GM12878 (cell line): ENCODE data around the gene IL36G. TPM values are rescaled to one million over a fixed set of nuclear protein-coding genes. Genes with fewer than 3 reads are reported as not detected.

Experiments used
- ATAC-seq: fragments of 200-7000 bp; cut with Tn5 transposase; 3 replicates; pipeline ENCODE4 v1.9.1; 2020; ENCODE audit warnings: mild to moderate bottlenecking, moderate library complexity
- BruUV-seq: library from RNA; stranded (reverse); fragments of 400-500 nt; replicated peaks from 2 replicates; lab custom pipeline; 2021; lab: Mats Ljungman, UMichigan
- CTCF ChIA-PET: fragments of 300-600 bp; sonication (Branson Sonifier 250); formaldehyde crosslinking; extraction: SDS; loops from one replicate; lab custom pipeline; 2021; ENCODE audit warnings: inconsistent platforms; lab: Yijun Ruan, JAX
- POLR2A ChIA-PET: fragments of 350-600 bp; formaldehyde crosslinking; extraction: SDS; loops from one replicate; lab custom pipeline; 2021; ENCODE audit warnings: inconsistent platforms; lab: Charles Lee
- RAD21 ChIA-PET: fragments of 300-600 bp; sonication (Branson Sonifier 250); formaldehyde crosslinking; loops from one replicate; lab custom pipeline; 2023; ENCODE audit warnings: antibody characterized with exemption; ENCODE audit not compliant: unreplicated experiment; lab: Charles Lee
- SMC1A ChIA-PET: fragments of 300-600 bp; sonication (Branson Sonifier 250); formaldehyde crosslinking; loops from one replicate; lab custom pipeline; 2023; ENCODE audit not compliant: unreplicated experiment, uncharacterized antibody; lab: Charles Lee
- DNase-seq: peaks from one replicate; pipeline ENCODE4 v3.0.0-alpha.2; 2011; ENCODE audit warnings: low read depth, low spot score
- FAIRE-seq: peaks from 3 replicates; lab custom pipeline; 2011; peaks lifted over from hg19 to GRCh38; lab: Jason Lieb, UNC
- H2AFZ ChIP-seq: 2 replicates; pipeline ENCODE4 v1.6.0; 2011; ENCODE audit warnings: low read depth, low read length, control low read depth; ENCODE audit not compliant: control insufficient read depth
- H3K27ac ChIP-seq: 2 replicates; pipeline ENCODE4 v1.5.1; 2011; ENCODE audit warnings: control low read depth; ENCODE audit not compliant: control insufficient read depth, insufficient read depth
- H3K27me3 ChIP-seq, 2 experiments: replicated peaks in 1 of 2; 2 replicates each; pipeline versions ENCODE4 v1.6.0 to v1.6.1; 2011; ENCODE audit warnings: low read length in 1 of 2; ENCODE audit not compliant: control insufficient read depth in 2 of 2, insufficient read depth in 2 of 2
- H3K36me3 ChIP-seq, 2 experiments: 2 replicates each; pipeline ENCODE4 v1.5.1; 2011; ENCODE audit warnings: low read length in 1 of 2; ENCODE audit not compliant: control insufficient read depth in 2 of 2, insufficient read depth in 2 of 2
- H3K4me1 ChIP-seq: 2 replicates; pipeline ENCODE4 v1.6.1; 2011; ENCODE audit warnings: mild to moderate bottlenecking, low read length, moderate library complexity, mixed read lengths; ENCODE audit not compliant: control insufficient read depth, insufficient read depth
- H3K4me2 ChIP-seq: 2 replicates; pipeline ENCODE4 v1.6.0; 2011; ENCODE audit warnings: control low read depth; ENCODE audit not compliant: control insufficient read depth, insufficient read depth
- H3K4me3 ChIP-seq: fragments of 200-600 bp; sonication (generic); 2 replicates; pipeline ENCODE4 v1.5.1; 2016
- H3K79me2 ChIP-seq: 2 replicates; pipeline ENCODE4 v1.6.0; 2011; ENCODE audit warnings: low read length; ENCODE audit not compliant: control insufficient read depth, insufficient read depth
- H3K9ac ChIP-seq: 2 replicates; pipeline ENCODE4 v1.8.0; 2011; ENCODE audit warnings: low read length, control low read depth, mixed read lengths; ENCODE audit not compliant: control insufficient read depth, insufficient read depth
- H3K9me3 ChIP-seq: replicated peaks from 3 replicates; pipeline ENCODE4 v1.5.1; 2011; ENCODE audit warnings: mild to moderate bottlenecking, low read length; ENCODE audit not compliant: control insufficient read depth, insufficient read depth
- H4K20me1 ChIP-seq: 2 replicates; pipeline ENCODE4 v1.6.0; 2011; ENCODE audit not compliant: control insufficient read depth, insufficient read depth
- HDAC2 ChIP-seq: fragments of 200-600 bp; sonication (generic); IDR thresholded peaks from 2 replicates; pipeline ENCODE4 v1.6.1; 2017
- KAT2A ChIP-seq: conservative IDR thresholded peaks from 2 replicates; pipeline ENCODE4 v1.6.1; 2011; ENCODE audit warnings: low read depth, low read length; ENCODE audit not compliant: control insufficient read depth
- MEF2A ChIP-seq: IDR thresholded peaks from 2 replicates; pipeline ENCODE4 v1.6.1; 2011; ENCODE audit warnings: low read depth, mild to moderate bottlenecking, low read length, moderate library complexity; ENCODE audit not compliant: insufficient read depth
- MTA2 ChIP-seq: fragments of 450-650 bp; IDR thresholded peaks from 2 replicates; pipeline ENCODE4 v1.6.1; 2016; ENCODE audit warnings: low read depth, mild to moderate bottlenecking, moderate library complexity
- NFYB ChIP-seq: IDR thresholded peaks from 2 replicates; pipeline ENCODE4 v1.6.1; 2011; ENCODE audit warnings: low read depth, mild to moderate bottlenecking, low read length, improper control_type of control experiment, moderate library complexity; ENCODE audit not compliant: insufficient read depth
- NKRF ChIP-seq: fragments of 450-650 bp; conservative IDR thresholded peaks from 2 replicates; pipeline ENCODE4 v1.6.1; 2017; ENCODE audit warnings: mild to moderate bottlenecking, moderate library complexity
- POLR2AphosphoS2 ChIP-seq: IDR thresholded peaks from 2 replicates; pipeline ENCODE4 v1.6.1; 2011; ENCODE audit warnings: low read depth, mild to moderate bottlenecking, low read length, improper control_type of control experiment, moderate library complexity
- RCOR1 ChIP-seq: conservative IDR thresholded peaks from 2 replicates; pipeline ENCODE4 v1.6.1; 2012; ENCODE audit warnings: low read depth, low read length, improper control_type of control experiment
- STAT1 ChIP-seq: fragments of 450-650 bp; conservative IDR thresholded peaks from 2 replicates; pipeline ENCODE4 v1.6.1; 2014; ENCODE audit warnings: antibody characterized with exemption, mild to moderate bottlenecking
- TARDBP ChIP-seq: IDR thresholded peaks from 2 replicates; pipeline ENCODE4 v1.6.1; 2016; ENCODE audit warnings: borderline replicate concordance
- TCF3 ChIP-seq: IDR thresholded peaks from 2 replicates; pipeline ENCODE4 v1.6.1; 2012; ENCODE audit warnings: low read depth, mild to moderate bottlenecking, low read length, borderline replicate concordance; ENCODE audit not compliant: insufficient read depth
- YBX1 ChIP-seq: fragments of 450-650 bp; IDR thresholded peaks from 2 replicates; pipeline ENCODE4 v1.6.1; 2016; ENCODE audit warnings: antibody characterized with exemption
- YY1 ChIP-seq: IDR thresholded peaks from 2 replicates; pipeline ENCODE4 v1.6.1; 2011; ENCODE audit warnings: low read depth, mild to moderate bottlenecking, low read length
- ZNF592 ChIP-seq: fragments of 450-650 bp; IDR thresholded peaks from 2 replicates; pipeline ENCODE4 v1.6.1; 2017; ENCODE audit warnings: mild to moderate bottlenecking, moderate library complexity
- WGBS: methylation state at CpG from one replicate; pipeline ENCODE4 v1.1.6; 2016; ENCODE audit warnings: low lambda C conversion rate; ENCODE audit not compliant: insufficient replicate concordance, insufficient coverage; ENCODE audit errors: missing lambda C conversion rate; 5-methylcytosine and 5-hydroxymethylcytosine counted together
- in situ Hi-C: fragments of 300-500 bp; cut with MboI; formaldehyde crosslinking; loops from 9 replicates; pipeline ENCODE4 v1.14.3; 2018; ENCODE audit warnings: mixed read lengths
- intact Hi-C: fragments of 100-400 bp; cut with micrococcal nuclease; formaldehyde crosslinking; loops from one replicate; pipeline ENCODE4 v1.14.2; 2022; ENCODE audit not compliant: unreplicated experiment
- polyA plus RNA-seq, 11 experiments: library from polyadenylated mRNA; depleted of rRNA in 4 of 11; unstranded in 6 of 11; stranded (reverse) in 5 of 11; fragments of >200 nt; fragmentation: Nextera tagmentation in 4 of 11; fragmentation: Illumina TruSeq in 1 of 11; extraction: Ambion mirVana in 4 of 11; extraction: Trizol in 1 of 11; gene quantifications; 1 replicate in 1 of 11; 2 replicates in 10 of 11; pipeline versions ENCODE4 v1.2.1 to v1.2.3, GENCODE V29; 2011 to 2016; ENCODE audit warnings: inconsistent platforms in 2 of 11, missing spikeins in 2 of 11, low read depth in 1 of 11
- total RNA-seq, 4 experiments: library from RNA; depleted of rRNA in 3 of 4; stranded (reverse); fragments of >200 nt in 3 of 4; fragmentation: Illumina TruSeq in 1 of 4; extraction: Trizol in 1 of 4; gene quantifications; 2 replicates each; pipeline versions ENCODE4 v1.2.1 to v1.2.3, GENCODE V29; 2013 to 2021
- TF ChIP-seq, protein P1 (sequence below): IDR thresholded peaks from 2 replicates; pipeline ENCODE4 v1.6.1; 2011; ENCODE audit warnings: borderline replicate concordance, low read depth, mild to moderate bottlenecking, moderate library complexity, mixed read lengths, low read length; ENCODE audit not compliant: insufficient read depth; ENCODE audit errors: extremely low read length
- TF ChIP-seq, protein P2 (sequence below): fragments of 450-650 bp; IDR thresholded peaks from 2 replicates; pipeline ENCODE4 v1.6.1; 2017; ENCODE audit warnings: mild to moderate bottlenecking

IL36G gene
- total and polyA plus RNA-seq, 10 of the 15 experiments (the other 5 are each of a cell fraction or from before 2014, with no cell fraction given): 0.10 TPM; not detected in 9

GRCh38 chr2:112949456-112949855, 28.4 kb upstream of the IL36G start:
- Histone ChIP-seq H3K9ac (no peak overlapping the region), H3K27me3 (peaks cover 0 to 4% of the 10 kb centered on the region in 2 experiments; a peak in 1 of 4 replicates), H3K9me3 (no peaks in the 10 kb centered on the region; the same call in 2 of the 3 replicates), H3K4me2 (no peak overlapping the region), H4K20me1 (no peaks in the 10 kb centered on the region), H2AFZ (no peak overlapping the region), H3K27ac (no peak overlapping the region), H3K4me3 (no peak overlapping the region), H3K79me2 (no peaks in the 10 kb centered on the region), H3K4me1 (no peaks in the 10 kb centered on the region), H3K36me3 (no peaks in the 10 kb centered on the region)
- no peak for ATAC-seq
- RAD21 ChIA-PET: no interaction called here
- WGBS: 57% methylated on average over 8 of the region's 8 CpGs
- intact Hi-C loops: no loop called here
- SMC1A ChIA-PET: interaction anchor here (1.0 to 2.2 kb wide), 2 partner anchors 64 to 201 kb away, joined by 3 to 6 read pairs; no protein-coding TSS in a partner anchor
- no peak for TF ChIP-seq YBX1
- TF ChIP-seq HDAC2: no peak
- TF ChIP-seq YY1: no peak
- TF ChIP-seq TARDBP: no peak
- no peak for TF ChIP-seq STAT1
- TF ChIP-seq RCOR1: no peak
- no peak for TF ChIP-seq NKRF
- no peak for TF ChIP-seq NFYB
- TF ChIP-seq TCF3: no peak
- TF ChIP-seq MEF2A: no peak
- TF ChIP-seq, protein P1, sequence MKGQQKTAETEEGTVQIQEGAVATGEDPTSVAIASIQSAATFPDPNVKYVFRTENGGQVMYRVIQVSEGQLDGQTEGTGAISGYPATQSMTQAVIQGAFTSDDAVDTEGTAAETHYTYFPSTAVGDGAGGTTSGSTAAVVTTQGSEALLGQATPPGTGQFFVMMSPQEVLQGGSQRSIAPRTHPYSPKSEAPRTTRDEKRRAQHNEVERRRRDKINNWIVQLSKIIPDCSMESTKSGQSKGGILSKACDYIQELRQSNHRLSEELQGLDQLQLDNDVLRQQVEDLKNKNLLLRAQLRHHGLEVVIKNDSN: no peak
- TF ChIP-seq ZNF592: no peak
- no peak for TF ChIP-seq POLR2AphosphoS2
- TF ChIP-seq MTA2: no peak
- no peak for TF ChIP-seq KAT2A
- TF ChIP-seq, protein P2, sequence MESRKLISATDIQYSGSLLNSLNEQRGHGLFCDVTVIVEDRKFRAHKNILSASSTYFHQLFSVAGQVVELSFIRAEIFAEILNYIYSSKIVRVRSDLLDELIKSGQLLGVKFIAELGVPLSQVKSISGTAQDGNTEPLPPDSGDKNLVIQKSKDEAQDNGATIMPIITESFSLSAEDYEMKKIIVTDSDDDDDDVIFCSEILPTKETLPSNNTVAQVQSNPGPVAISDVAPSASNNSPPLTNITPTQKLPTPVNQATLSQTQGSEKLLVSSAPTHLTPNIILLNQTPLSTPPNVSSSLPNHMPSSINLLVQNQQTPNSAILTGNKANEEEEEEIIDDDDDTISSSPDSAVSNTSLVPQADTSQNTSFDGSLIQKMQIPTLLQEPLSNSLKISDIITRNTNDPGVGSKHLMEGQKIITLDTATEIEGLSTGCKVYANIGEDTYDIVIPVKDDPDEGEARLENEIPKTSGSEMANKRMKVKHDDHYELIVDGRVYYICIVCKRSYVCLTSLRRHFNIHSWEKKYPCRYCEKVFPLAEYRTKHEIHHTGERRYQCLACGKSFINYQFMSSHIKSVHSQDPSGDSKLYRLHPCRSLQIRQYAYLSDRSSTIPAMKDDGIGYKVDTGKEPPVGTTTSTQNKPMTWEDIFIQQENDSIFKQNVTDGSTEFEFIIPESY: no peak
- in situ Hi-C loops: no loop called here
- FAIRE-seq: no peak
- POLR2A ChIA-PET: no interaction called here
- no peak for DNase-seq
- BruUV-seq: no TSS peak
- CTCF ChIA-PET: interaction anchor here (0.7 to 2.4 kb wide), 3 partner anchors 9 to 213 kb away, joined by 3 to 5 read pairs (median 3); no protein-coding TSS in a partner anchor
